ENCODE results near the gene CASZ1.

The CASZ1 gene

DNA sequence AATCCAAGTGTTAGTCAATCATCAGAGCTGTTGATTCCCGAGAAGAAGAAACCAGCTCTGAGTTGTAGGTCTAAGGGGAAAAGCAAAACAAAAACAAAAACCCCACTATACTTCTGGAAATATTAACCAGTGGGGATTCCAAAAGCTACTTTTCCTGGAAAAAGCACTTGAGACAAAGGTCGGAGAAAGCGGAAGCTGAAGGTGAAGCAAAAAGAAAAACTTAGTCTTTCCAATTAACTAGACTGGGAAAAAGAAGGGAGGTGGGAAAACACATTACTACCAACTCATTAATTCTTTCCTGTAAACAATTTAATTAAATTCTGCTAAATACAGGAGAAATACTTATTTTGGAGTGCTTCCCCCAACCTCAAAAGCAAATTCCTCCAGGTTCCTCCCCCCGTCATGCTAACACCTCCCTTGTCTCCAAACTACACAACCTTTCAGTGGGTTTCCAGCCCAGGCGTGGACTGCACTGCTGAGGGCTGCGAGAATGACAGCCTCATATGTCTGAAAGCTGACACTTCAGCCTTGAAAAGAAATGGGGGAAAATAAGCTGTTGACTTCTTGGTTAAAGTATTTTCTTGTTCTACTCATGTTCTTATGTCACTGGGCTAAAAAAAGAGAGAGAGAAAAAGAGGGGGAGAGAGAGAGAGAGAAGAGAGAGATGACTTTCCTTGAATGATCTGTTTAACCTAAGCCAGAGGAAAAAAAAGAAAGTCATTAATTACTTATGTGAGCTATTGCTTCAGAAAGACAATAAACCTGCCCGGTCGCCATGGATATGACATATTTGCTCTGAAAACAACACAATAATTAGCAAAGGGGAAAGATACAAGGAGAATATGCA is 5.1 kb downstream of the CASZ1 start:
- DNase-seq = no peak

DNA sequence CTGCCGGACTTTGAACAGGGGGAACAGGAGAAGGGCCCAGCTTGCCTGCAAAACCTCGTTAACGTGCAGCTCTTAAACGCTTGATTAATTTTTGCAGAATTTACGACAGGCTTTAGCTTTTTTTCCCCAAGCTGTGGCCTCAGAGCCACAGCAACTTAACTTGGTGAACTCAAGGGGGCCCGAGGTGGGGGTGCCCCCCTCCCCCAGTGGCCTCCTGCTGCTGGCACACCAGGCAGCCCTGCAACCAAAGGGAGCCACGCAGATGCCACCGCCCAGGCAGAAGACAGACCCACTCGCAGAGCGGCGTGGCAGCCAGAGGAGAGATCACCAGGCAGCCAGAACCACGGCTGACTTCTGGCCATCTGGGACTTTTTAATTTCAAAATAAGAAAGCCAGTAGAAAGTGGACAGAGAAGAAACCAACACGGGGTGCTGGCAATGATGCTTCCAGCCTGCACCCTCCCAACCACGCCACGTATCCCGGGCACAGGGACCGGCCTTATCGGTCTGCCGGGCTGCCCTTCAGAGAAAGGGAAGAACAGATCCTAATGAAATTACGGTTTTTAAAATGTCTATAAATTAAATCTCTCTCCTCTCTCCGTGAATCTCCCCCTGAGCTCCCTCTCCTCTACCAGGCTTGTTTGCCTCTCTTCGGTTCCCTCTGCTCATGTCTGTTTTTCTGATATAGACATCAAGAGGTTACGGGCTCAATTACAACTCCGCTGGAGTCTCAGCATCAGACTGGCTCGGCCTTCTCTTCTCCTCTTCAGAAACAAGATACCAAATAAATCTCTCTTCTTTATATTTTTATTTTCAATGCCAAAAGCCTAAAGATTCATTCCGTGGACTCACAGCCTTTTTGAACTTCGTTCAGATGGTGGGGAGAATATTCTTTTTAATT is 6.4 kb downstream of the CASZ1 start:
- DNase-seq = peak; percentile 45

- DNase-seq = no peak
These were observed 7.2 kb downstream of the CASZ1 start for GRCh38 chr1:10789047-10789791.

DNA sequence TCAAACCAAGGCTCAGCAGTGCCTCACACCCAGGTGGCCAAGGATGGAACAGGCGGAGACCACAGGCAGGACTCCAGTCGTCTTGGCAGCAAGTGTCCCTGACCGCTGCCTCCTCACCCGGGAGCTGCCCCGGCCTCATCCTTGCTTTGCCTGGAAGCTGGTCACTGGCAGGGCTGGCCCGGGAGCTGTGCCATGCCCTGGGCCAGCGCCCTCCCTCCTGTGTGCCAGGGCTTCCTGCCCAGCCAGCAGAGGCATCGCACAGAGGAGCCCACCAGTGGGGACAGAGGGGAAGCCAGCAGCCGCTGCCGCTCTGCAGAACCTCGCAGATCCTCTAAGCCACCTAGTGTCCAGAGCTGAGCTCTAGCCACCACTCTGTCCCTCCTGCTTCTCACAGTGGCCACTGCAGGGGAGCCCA is 7.8 kb downstream of the CASZ1 start:
- peak; percentile 73 for DNase-seq

- no peak for DNase-seq
These were observed 9.2 kb downstream of the CASZ1 start for GRCh38 chr1:10787286-10787685.

DNA sequence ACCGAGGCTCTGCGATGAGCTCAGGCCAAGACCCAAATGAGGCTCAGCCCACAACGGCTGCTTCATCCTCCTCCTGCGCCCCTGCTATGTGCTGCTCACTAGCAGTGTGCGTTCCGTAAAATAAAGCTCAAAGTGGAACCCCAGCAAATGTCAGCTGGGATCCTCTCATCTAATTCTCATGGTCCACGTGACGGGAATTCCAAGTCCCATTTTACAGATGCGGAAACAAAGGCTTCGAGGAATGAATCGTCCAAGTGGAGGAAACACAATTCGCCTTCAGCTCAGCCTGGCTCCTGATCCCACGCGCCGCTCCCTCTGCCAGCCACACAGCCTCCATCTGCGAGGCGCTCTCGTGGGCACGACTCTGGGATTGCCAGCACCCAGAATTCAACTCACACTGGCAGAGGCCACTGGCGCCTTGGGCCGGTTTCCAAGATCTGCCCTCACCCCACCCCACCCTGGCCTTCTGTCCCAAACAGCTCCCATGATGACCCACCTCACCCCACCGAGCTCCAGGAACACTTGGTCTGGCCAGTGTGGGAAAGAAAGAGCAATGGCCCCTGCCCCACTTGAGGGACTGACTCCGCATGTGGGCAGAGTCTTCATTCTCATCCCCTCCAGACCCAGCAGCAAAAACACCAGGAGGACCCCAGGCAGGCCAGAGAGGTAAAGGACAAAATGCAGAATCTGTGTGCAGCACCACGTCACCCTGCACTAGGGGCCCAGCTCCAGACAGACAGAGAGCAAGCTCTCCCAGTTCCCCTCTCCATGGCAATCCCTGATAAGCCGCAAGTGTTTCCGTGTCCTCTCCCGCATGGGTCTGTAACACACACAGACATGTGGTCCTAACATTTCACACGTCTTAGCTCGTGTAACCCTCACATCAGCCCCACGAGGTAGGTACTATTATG is 10.5 kb downstream of the CASZ1 start:
- DNase-seq = peak; percentile 40

DNA sequence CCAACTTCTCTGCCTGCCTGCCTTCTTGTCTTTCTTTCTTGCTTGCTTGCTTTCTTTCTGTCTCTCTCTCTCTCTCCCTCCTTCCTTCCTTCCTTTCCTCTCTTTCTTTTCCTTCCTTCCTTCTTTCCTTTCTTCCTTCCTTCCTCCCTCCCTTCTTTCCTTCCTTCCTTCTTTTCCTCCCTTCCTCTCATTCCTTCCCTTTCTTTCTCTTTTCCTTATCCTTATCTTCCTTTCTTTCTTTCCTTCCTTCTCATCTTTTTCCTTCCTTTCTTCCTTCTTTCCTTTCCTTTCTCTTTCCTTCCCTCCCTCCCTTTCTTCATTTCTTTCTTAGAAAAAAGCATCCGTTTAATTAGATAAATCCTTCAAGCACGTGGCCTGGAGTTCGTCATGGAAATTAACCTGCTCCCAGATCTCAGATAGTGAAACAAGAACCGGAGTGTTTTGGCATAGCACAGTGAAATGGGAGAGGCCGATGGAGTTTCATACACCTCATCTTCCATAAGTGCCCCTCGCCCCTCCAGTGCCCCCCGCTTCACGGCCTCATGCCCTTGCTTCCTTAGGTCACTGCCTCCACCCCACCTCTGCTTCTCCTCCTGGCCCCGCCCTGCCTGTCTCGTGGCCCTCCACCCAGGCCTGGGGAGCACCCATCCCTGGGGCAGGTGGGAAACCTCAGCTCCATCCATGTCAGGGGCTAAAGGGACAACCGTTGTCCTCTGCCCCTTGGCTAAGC is 11.3 kb downstream of the CASZ1 start:
- no peak for DNase-seq

DNA sequence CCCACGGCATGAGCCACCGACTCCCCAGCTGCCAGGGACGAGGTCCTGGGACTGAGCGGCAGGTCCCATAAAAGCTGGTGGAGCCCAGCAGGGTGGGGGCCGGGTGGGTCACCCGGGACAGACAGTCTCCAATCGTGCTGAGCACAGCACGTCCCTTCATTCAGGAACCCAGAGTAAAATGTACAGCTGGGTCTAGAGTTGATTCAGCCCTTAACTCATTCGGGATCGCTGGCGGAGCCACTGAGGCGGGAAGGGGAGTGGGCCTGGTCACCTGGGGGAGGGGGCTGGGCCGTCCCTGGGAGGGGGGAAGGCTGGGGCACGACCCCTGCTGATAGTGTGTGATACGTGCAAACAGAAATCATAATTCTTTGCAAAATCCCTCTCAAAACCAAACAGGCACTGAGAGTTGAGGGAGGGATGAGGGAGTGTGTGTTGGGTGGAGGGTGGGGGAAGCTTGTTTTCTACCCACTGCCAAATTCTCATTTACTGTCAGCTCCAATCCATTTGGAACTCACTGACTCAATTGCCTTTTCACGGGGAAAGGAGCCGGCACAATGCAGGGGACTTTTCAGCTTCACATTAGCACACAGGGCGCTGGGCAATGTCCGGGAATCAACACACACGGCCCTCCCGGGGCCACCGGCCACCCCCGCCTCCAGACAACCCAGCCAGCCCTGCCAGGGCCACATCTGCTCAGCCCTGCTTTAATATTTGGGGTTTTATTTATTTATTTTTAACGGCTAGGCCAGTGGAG is 13.8 kb downstream of the CASZ1 start:
- DNase-seq = no peak

DNA sequence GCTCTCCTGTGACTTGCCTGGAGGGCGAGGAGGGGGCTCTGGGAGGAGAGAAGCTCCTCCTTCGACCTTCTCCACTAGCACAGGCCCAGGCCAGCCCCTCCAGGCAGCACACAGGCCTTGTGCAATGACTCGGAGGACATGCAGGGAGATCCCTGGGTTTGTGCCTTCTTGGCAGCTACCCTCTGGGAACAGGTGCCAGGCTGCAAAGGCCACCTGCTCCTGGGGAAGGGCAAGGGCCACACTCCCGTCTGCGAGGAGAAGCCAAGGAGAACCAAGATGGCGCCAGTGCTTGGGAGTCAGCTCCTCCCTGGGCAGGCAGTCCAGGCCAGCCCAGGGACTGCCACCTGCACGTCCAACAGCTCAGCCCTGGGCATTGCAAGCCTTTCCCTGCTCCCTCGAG is 15.3 kb downstream of the CASZ1 start:
- DNase-seq = peak; percentile 49

DNA sequence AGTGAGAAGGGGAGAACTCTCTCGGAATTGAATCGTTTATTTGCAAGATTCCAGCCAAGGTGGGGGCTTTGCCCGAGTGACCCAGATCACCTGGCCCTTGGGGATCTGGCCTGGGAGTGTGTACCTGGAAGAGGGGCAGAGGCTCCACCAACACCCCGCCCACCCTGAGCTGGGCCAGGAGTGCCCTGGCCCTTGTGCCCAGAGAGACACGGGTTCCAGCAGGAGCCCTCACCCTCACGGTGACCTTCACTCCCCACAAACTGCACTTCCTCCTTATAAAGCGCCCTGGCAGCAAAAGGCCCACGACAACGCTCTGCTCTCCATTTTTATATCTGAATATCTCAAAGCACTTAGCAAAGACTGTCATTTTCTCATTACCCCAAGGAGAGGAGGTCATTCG is 16.6 kb downstream of the CASZ1 start:
- DNase-seq = no peak

DNA sequence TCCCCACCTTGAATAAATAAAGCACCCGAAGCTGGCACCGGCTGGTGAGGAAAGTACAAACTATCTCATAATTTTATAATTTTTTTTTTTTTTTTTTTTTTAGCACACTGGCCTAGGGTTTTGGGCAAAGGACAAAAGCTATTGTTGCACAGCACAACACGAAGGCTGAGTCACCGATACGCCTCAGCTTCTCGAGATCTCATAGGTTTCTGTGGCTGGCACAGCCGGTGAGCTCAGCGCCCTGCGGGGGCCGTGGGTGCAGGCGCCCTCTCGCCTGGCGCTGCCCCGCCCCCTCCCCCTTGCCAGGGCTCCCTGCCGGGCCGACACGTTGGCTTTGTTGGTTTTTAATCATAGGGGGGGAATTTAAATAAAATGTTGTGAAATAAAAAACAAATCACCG is 17.2 kb downstream of the CASZ1 start:
- DNase-seq = no peak

- no peak for DNase-seq
These were observed 17.8 kb downstream of the CASZ1 start for GRCh38 chr1:10778640-10779039.

- DNase-seq = no peak
These were observed 18.5 kb downstream of the CASZ1 start for GRCh38 chr1:10777749-10778574.

DNA sequence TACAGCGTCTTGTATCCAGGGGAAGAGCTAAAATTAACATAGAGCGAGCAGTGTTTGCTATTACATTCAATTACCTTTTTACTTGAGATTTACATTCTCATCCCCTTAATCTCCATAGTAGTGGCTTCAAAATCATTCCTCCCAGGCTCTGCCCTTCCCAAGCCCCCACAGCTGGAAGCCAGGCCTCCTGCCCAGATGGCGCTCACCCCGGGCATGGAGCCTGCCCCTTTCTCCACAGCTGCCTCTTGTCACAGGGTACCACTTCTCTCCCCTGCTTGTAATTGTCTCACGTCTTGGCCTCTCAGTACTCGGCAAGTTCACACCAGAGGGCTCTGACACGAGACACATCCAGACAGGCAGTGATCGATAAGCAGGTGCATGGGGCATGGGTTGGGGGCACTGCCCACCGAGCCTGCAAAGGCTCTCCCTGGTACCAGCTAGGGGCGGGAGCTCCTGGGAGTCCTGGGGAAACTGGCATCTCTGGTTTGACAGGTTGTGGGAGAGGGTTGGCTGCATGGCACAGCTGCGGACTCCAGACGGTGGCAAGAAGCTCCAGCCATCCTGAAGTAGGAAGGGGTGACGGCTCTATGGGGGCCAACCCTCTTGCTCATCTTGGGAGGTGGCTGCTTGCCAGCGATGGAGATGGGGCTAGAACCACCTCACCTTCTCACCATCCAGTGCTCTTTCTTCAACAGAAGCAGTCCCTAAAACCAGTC is 20.1 kb downstream of the CASZ1 start:
- no peak for DNase-seq

DNA sequence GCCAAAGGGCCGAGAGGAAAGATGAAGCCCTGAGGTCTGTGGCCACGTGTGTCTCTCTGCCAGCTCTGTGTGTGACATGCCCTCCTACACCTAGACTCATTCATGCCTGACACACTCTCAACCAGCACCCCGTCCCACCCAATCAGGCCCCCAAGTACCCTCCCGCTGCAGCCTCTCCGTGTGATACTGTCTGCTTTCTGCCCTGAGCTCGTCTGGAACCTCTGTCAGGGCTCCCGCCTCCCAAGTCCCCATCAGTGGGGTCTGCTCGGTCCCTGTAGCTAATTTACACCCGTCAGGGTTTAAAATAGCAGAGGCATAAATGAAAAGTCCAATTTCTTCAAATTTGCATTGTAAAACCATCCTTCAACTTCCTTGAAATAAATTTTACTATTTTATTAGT is 20.7 kb downstream of the CASZ1 start:
- DNase-seq = no peak

DNA sequence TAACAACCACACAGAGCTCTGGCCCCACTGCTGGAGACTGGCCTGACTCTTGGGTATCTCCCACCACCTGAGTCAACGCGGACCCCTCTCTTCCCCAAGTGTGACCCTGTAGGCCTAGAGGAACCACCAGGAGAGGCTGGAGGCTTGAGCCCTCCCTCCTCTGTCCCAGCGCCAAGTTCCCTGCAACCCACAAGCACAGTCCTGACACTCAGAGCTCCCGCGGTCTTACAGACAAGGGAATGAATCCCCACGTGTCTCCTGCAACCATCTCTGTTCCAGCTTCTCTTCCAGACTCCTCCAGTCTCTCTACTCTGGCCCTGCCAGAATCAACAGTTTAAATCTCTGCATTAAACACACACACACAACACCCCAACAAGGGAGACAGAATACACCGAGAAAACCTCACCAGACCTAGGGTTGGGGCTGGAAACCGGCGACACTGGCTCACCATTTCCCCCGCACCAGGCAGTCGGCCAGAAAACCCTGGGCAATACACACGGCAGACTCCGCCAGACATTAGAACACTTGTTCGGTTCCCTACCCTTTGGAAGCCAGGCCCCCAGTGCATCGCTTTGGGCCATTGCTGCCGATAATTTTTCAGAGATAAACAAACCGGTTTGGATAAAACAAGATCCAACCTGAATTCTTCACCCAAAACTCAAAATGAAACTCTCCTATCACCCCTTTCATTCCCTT is 21.7 kb downstream of the CASZ1 start:
- no peak for DNase-seq

- no peak for DNase-seq
These were observed 22.4 kb downstream of the CASZ1 start for GRCh38 chr1:10773851-10774614.

DNA sequence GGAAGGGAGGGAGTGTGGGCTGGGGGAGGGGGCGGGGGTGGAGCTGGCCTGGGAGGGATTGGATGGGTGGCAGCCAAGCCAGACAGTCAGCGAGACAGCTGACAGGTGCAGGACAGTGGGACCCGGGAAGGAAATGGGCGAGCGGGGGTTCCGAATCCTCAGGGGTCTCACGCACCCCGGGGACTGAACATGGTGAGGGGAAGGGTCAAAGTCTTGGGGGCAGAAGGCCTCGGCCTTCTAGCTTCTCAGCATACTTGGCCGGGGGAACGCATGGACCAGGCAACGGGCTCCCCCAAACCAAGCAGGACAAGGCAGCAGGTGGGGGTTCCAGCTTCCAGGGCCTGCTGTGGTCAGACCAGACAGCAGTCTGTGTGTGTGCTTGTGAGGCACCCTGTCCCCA is 23.1 kb downstream of the CASZ1 start:
- no peak for DNase-seq

Measured in islet precursor cell (in vitro differentiated cells).